Trophoblast cell (in vitro differentiated cells and primary cell): ENCODE measurements around the gene CEP104.

Experiments used
- DNase-seq, 2 donors: peaks; one replicate each; pipeline ENCODE4 v3.0.0-alpha.2; 2016
- H2AFZ ChIP-seq: 2 replicates; pipeline ENCODE4 v1.6.1; 2013; ENCODE audit warnings: low read length, moderate library complexity, mild to moderate bottlenecking; ENCODE audit not compliant: insufficient read depth, poor library complexity
- H2AK5ac ChIP-seq: 2 replicates; pipeline ENCODE4 v1.6.1; 2013; ENCODE audit warnings: mild to moderate bottlenecking, low read length
- H2BK120ac ChIP-seq: 2 replicates; pipeline ENCODE4 v1.6.1; 2013; ENCODE audit warnings: low read length, mild to moderate bottlenecking, moderate library complexity; ENCODE audit not compliant: insufficient read depth, poor library complexity
- H2BK12ac ChIP-seq: 2 replicates; pipeline ENCODE4 v1.6.1; 2013; ENCODE audit warnings: mild to moderate bottlenecking, low read length, moderate library complexity
- H2BK5ac ChIP-seq: 2 replicates; pipeline ENCODE4 v1.6.1; 2013; ENCODE audit warnings: low read length, low read depth, moderate library complexity, mild to moderate bottlenecking; ENCODE audit not compliant: poor library complexity
- H3K14ac ChIP-seq: 2 replicates; pipeline ENCODE4 v1.6.1; 2013; ENCODE audit warnings: mild to moderate bottlenecking, low read length
- H3K18ac ChIP-seq: 2 replicates; pipeline ENCODE4 v1.6.1; 2013; ENCODE audit warnings: mild to moderate bottlenecking, low read length
- H3K23ac ChIP-seq: 2 replicates; pipeline ENCODE4 v1.6.1; 2013; ENCODE audit warnings: low read length
- H3K27ac ChIP-seq: 2 replicates; pipeline ENCODE4 v1.5.1; 2013; ENCODE audit warnings: low read depth, mild to moderate bottlenecking, inconsistent platforms, low read length, moderate library complexity
- H3K27me3 ChIP-seq: 2 replicates; pipeline ENCODE4 v1.6.1; 2013; ENCODE audit warnings: inconsistent platforms, mild to moderate bottlenecking, low read length, moderate library complexity; ENCODE audit not compliant: insufficient read depth
- H3K36me3 ChIP-seq, 2 experiments: 1 replicate in 1 of 2; 2 replicates in 1 of 2; pipeline ENCODE4 v1.6.1; 2013; ENCODE audit warnings: low read length in 2 of 2, mild to moderate bottlenecking in 2 of 2, moderate library complexity in 1 of 2; ENCODE audit not compliant: insufficient read depth in 2 of 2, control insufficient read depth in 1 of 2
- H3K4ac ChIP-seq: 2 replicates; pipeline ENCODE4 v1.6.1; 2013; ENCODE audit warnings: low read depth, mild to moderate bottlenecking, low read length, moderate library complexity
- H3K4me1 ChIP-seq, 2 experiments: 1 replicate in 1 of 2; 2 replicates in 1 of 2; pipeline ENCODE4 v1.6.1; 2013; ENCODE audit warnings: low read length in 2 of 2, mild to moderate bottlenecking in 2 of 2, moderate library complexity in 1 of 2; ENCODE audit not compliant: insufficient read depth in 2 of 2, control insufficient read depth in 1 of 2
- H3K4me2 ChIP-seq: 2 replicates; pipeline ENCODE4 v1.6.1; 2013; ENCODE audit warnings: inconsistent platforms, mild to moderate bottlenecking, low read length, moderate library complexity
- H3K4me3 ChIP-seq: 2 replicates; pipeline ENCODE4 v1.5.1; 2013; ENCODE audit warnings: mild to moderate bottlenecking, low read depth, low read length, inconsistent platforms
- H3K79me1 ChIP-seq: one replicate; pipeline ENCODE4 v1.6.1; 2013; ENCODE audit warnings: low read length
- H3K79me2 ChIP-seq: 2 replicates; pipeline ENCODE4 v1.6.1; 2013; ENCODE audit warnings: low read length, mild to moderate bottlenecking; ENCODE audit not compliant: control insufficient read depth, insufficient read depth, poor library complexity
- H3K9ac ChIP-seq: 2 replicates; pipeline ENCODE4 v1.6.1; 2013; ENCODE audit warnings: mild to moderate bottlenecking, low read length
- H3K9me3 ChIP-seq: 2 replicates; pipeline ENCODE4 v1.6.1; 2013; ENCODE audit warnings: low read depth, mild to moderate bottlenecking, control low read depth, inconsistent platforms, low read length; ENCODE audit not compliant: insufficient read depth
- H4K12ac ChIP-seq: 2 replicates; pipeline ENCODE4 v1.6.1; 2013; ENCODE audit warnings: low read depth, mild to moderate bottlenecking, low read length, moderate library complexity
- H4K8ac ChIP-seq: 2 replicates; pipeline ENCODE4 v1.6.1; 2013; ENCODE audit warnings: low read depth, mild to moderate bottlenecking, low read length, moderate library complexity
- H4K91ac ChIP-seq: one replicate; pipeline ENCODE4 v1.6.1; 2013; ENCODE audit warnings: low read depth, mild to moderate bottlenecking, low read length, moderate library complexity
- WGBS: extraction: QIAGEN DNeasy Blood & Tissue Kit; methylation state at CpG from one replicate; pipeline ENCODE4 v1.1.7; 2013; ENCODE audit warnings: missing lambda C conversion rate; ENCODE audit not compliant: insufficient read length, insufficient coverage; ENCODE audit errors: extremely low coverage; 5-methylcytosine and 5-hydroxymethylcytosine counted together

CEP104 gene

GRCh38 chr1:3883194-3883925 lies 26.3 kb upstream of the CEP104 start:
- no CpG with 5 or more reads among the region's 18 CpGs for WGBS
- H2BK120ac ChIP-seq = no peak overlapping the region
- H3K9me3 ChIP-seq = peaks cover 7% of the 10 kb centered on the region
- no peaks in the 10 kb centered on the region for H3K79me2 ChIP-seq
- no peaks in the 10 kb centered on the region for H3K79me1 ChIP-seq
- no peaks in the 10 kb centered on the region for H3K4me1 ChIP-seq
- H2AFZ ChIP-seq = no peak overlapping the region
- no peak overlapping the region for H4K8ac ChIP-seq
- H3K14ac ChIP-seq = no peak overlapping the region
- H3K4ac ChIP-seq = no peak overlapping the region
- no peak overlapping the region for H3K27ac ChIP-seq
- H4K12ac ChIP-seq = no peak overlapping the region
- H4K91ac ChIP-seq = no peak overlapping the region
- peaks cover 18 to 20% of the 10 kb centered on the region in 2 experiments for H3K36me3 ChIP-seq
- no peak overlapping the region for H3K4me2 ChIP-seq
- no peaks in the 10 kb centered on the region for H3K27me3 ChIP-seq
- no peak overlapping the region for H3K18ac ChIP-seq
- no peak overlapping the region for H3K9ac ChIP-seq
- H2BK12ac ChIP-seq = no peak overlapping the region
- no peak for DNase-seq
- no peak overlapping the region for H2AK5ac ChIP-seq
- no peak overlapping the region for H3K4me3 ChIP-seq
- H3K23ac ChIP-seq = no peak overlapping the region
- no peak overlapping the region for H2BK5ac ChIP-seq

- Histone ChIP-seq H3K4me3 (no peak overlapping the region), H3K36me3 (peaks cover 5 to 9% of the 10 kb centered on the region in 2 experiments), H3K4me2 (no peak overlapping the region), H3K27ac (no peak overlapping the region), H3K79me2 (no peaks in the 10 kb centered on the region), H2BK120ac (no peak overlapping the region), H3K9ac (no peak overlapping the region), H3K4me1 (no peaks in the 10 kb centered on the region), H2AFZ (no peak overlapping the region), H3K9me3 (peaks cover 7% of the 10 kb centered on the region), H3K23ac (no peak overlapping the region), H2BK12ac (no peak overlapping the region), H3K14ac (no peak overlapping the region), H3K18ac (no peak overlapping the region), H3K27me3 (no peaks in the 10 kb centered on the region), H2BK5ac (no peak overlapping the region), H2AK5ac (no peak overlapping the region), H3K79me1 (no peaks in the 10 kb centered on the region), H4K12ac (no peak overlapping the region), H4K91ac (no peak overlapping the region), H4K8ac (no peak overlapping the region), H3K4ac (no peak overlapping the region)
- WGBS = no CpG with 5 or more reads among the region's 5 CpGs
- DNase-seq = no peak
Measured at GRCh38 chr1:3881193-3881480, 24.1 kb upstream of the CEP104 start.

- H3K9ac ChIP-seq = no peak overlapping the region
- H3K4me1 ChIP-seq = no peaks in the 10 kb centered on the region
- no peak overlapping the region for H2AK5ac ChIP-seq
- H3K36me3 ChIP-seq = peaks cover 4 to 8% of the 10 kb centered on the region in 2 experiments
- H3K23ac ChIP-seq = no peak overlapping the region
- H3K79me1 ChIP-seq = no peaks in the 10 kb centered on the region
- no peaks in the 10 kb centered on the region for H3K27me3 ChIP-seq
- H3K4me2 ChIP-seq = no peak overlapping the region
- H2BK12ac ChIP-seq = no peak overlapping the region
- no peaks in the 10 kb centered on the region for H3K79me2 ChIP-seq
- H3K18ac ChIP-seq = no peak overlapping the region
- no peak overlapping the region for H3K14ac ChIP-seq
- H4K91ac ChIP-seq = no peak overlapping the region
- H2BK5ac ChIP-seq = no peak overlapping the region
- no peak overlapping the region for H4K8ac ChIP-seq
- H3K4me3 ChIP-seq = peak overlapping the region; percentile 17
- no peak overlapping the region for H2BK120ac ChIP-seq
- H4K12ac ChIP-seq = no peak overlapping the region
- WGBS = no CpG with 5 or more reads among the region's 20 CpGs
- H3K27ac ChIP-seq = no peak overlapping the region
- H2AFZ ChIP-seq = no peak overlapping the region
- no peak overlapping the region for H3K4ac ChIP-seq
- H3K9me3 ChIP-seq = peaks cover 7% of the 10 kb centered on the region
- DNase-seq = no peak
Measured at GRCh38 chr1:3880429-3881192, 23.6 kb upstream of the CEP104 start.

GRCh38 chr1:3879787-3880428 lies 22.9 kb upstream of the CEP104 start:
- Histone ChIP-seq H3K79me2 (no peaks in the 10 kb centered on the region), H3K36me3 (peaks cover 4 to 7% of the 10 kb centered on the region in 2 experiments), H4K8ac (no peak overlapping the region), H3K14ac (no peak overlapping the region), H4K12ac (no peak overlapping the region), H2BK5ac (no peak overlapping the region), H2AFZ (no peak overlapping the region), H4K91ac (no peak overlapping the region), H3K27ac (no peak overlapping the region), H3K9me3 (peaks cover 7% of the 10 kb centered on the region), H3K79me1 (no peaks in the 10 kb centered on the region), H3K4ac (no peak overlapping the region), H3K9ac (no peak overlapping the region), H2BK120ac (no peak overlapping the region), H2BK12ac (no peak overlapping the region), H3K18ac (no peak overlapping the region), H3K4me1 (no peaks in the 10 kb centered on the region), H3K4me2 (no peak overlapping the region), H3K4me3 (no peak overlapping the region), H3K23ac (no peak overlapping the region), H2AK5ac (no peak overlapping the region), H3K27me3 (no peaks in the 10 kb centered on the region)
- DNase-seq = no peak
- no CpG with 5 or more reads among the region's 9 CpGs for WGBS
